ENCODE measurements around the gene CNTN6.

The CNTN6 gene

DNA sequence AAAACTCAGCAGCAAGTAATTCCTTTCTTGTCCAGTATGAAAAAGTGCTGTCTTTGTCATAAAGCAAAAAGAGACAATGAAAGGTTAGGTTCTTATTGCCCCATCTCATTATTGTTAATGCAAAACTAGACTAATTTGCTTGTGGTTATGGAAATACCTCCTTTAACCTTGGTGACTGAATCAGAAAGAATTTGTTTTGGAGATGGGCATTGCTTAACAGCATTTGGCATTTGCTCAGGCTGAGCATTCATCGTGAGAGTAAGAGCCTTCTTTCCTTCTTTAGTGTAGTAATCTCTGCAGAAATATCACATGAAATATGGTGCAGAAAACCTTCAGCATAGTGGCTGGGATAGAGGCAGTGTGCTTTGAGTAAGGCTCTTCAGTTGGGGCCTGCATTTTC lies 103.1 kb downstream of the CNTN6 start:
- TF ChIP-seq, protein P1, sequence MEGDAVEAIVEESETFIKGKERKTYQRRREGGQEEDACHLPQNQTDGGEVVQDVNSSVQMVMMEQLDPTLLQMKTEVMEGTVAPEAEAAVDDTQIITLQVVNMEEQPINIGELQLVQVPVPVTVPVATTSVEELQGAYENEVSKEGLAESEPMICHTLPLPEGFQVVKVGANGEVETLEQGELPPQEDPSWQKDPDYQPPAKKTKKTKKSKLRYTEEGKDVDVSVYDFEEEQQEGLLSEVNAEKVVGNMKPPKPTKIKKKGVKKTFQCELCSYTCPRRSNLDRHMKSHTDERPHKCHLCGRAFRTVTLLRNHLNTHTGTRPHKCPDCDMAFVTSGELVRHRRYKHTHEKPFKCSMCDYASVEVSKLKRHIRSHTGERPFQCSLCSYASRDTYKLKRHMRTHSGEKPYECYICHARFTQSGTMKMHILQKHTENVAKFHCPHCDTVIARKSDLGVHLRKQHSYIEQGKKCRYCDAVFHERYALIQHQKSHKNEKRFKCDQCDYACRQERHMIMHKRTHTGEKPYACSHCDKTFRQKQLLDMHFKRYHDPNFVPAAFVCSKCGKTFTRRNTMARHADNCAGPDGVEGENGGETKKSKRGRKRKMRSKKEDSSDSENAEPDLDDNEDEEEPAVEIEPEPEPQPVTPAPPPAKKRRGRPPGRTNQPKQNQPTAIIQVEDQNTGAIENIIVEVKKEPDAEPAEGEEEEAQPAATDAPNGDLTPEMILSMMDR (IDR thresholded peaks at IDR 0.05; ENCODE audit: low read depth, low read length, poor library complexity, severe bottlenecking) = no peak
- no peak for TF ChIP-seq EZH2phosphoT487 (IDR thresholded peaks at IDR 0.05; ENCODE audit: borderline replicate concordance, low read length)

DNA sequence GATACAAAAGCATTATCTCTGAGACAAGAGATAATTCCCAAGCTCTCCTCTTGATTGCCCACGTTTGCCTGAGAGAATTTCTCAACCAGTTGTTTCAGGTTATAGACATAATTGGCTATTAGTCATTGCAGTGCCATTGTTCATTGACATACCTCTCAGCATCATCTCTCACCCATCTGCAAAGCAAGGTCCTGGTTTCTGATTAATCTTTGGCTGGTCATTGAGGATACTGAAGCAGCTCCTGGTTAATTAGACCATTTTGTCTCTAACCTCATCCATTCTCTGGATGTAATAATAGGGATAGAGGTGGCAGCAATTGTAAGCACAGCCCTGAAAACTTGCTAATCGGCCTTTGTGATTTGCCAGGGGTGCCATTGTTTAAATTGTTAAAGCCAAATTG lies 104.2 kb downstream of the CNTN6 start:
- H3K27ac ChIP-seq (ENCODE audit: low read depth, low read length) = no peak overlapping the region

More for the DNA sequence above, 103.1 kb downstream of the CNTN6 start:
- no peaks in the 10 kb centered on the region for H3K27me3 ChIP-seq (ENCODE audit: control insufficient read depth, low read length)
- H3F3A ChIP-seq (ENCODE audit: control insufficient read depth, insufficient read depth) = no peaks in the 10 kb centered on the region
- H3K79me2 ChIP-seq (ENCODE audit: control insufficient read depth, low read length) = no peaks in the 10 kb centered on the region
- no peaks in the 10 kb centered on the region for H3K4me1 ChIP-seq (ENCODE audit: control insufficient read depth, low read length)
- H3K36me3 ChIP-seq (ENCODE audit: control insufficient read depth, low read length) = no peaks in the 10 kb centered on the region
- H3K27ac ChIP-seq (ENCODE audit: low read depth, low read length) = no peak overlapping the region
- H3K9me2 ChIP-seq (replicated peaks; ENCODE audit: control insufficient read depth, low read length) = no peaks in the 10 kb centered on the region
- H3K4me2 ChIP-seq (ENCODE audit: low read length) = no peak overlapping the region
- H3K4me3 ChIP-seq (ENCODE audit: low read length) = no peak overlapping the region
- no peaks in the 10 kb centered on the region for H4K20me1 ChIP-seq (ENCODE audit: control insufficient read depth, insufficient read depth, low read depth, low read length)
- H3K9me3 ChIP-seq (ENCODE audit: control insufficient read depth, insufficient read depth, low read length) = no peaks in the 10 kb centered on the region

DNA sequence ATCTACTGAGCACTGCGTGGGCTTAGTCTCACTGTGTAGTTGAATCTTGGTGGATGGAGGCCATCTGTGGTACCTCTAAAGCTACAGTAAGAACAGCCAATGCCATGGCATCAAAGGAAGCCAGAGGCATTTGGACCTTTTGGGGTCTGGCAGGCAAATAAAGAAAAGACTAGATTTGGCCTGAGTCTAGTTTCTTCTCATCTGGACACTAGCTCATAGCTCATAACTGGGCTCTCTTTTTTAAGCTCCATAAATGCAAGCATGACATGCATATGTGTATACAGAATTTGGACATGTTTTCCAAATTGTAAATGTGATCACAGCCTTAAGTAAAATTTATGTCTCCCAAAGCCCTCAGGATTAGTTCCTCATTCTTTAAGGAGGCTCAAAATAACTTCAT lies 107.5 kb downstream of the CNTN6 start:
- Histone ChIP-seq H3K27me3 (ENCODE audit: control insufficient read depth, low read length) (no peaks in the 10 kb centered on the region), H3K9me3 (ENCODE audit: control insufficient read depth, insufficient read depth, low read length) (no peaks in the 10 kb centered on the region), H3K4me2 (ENCODE audit: low read length) (no peak overlapping the region), H3K4me3 (ENCODE audit: low read length) (no peak overlapping the region), H3K4me1 (ENCODE audit: control insufficient read depth, low read length) (no peaks in the 10 kb centered on the region), H4K20me1 (ENCODE audit: control insufficient read depth, insufficient read depth, low read depth, low read length) (no peaks in the 10 kb centered on the region), H3K27ac (ENCODE audit: low read depth, low read length) (no peak overlapping the region), H3K36me3 (ENCODE audit: control insufficient read depth, low read length) (no peaks in the 10 kb centered on the region), H3F3A (ENCODE audit: control insufficient read depth, insufficient read depth) (no peaks in the 10 kb centered on the region), H3K79me2 (ENCODE audit: control insufficient read depth, low read length) (no peaks in the 10 kb centered on the region), H3K9me2 (replicated peaks; ENCODE audit: control insufficient read depth, low read length) (no peaks in the 10 kb centered on the region)
- TF ChIP-seq EZH2phosphoT487 (IDR thresholded peaks at IDR 0.05; ENCODE audit: borderline replicate concordance, low read length) = no peak
- TF ChIP-seq, protein P1 (IDR thresholded peaks at IDR 0.05; ENCODE audit: low read depth, low read length, poor library complexity, severe bottlenecking) = no peak

More for the DNA sequence above, 104.2 kb downstream of the CNTN6 start:
- H3K36me3 ChIP-seq (ENCODE audit: control insufficient read depth, low read length) = no peaks in the 10 kb centered on the region
- H3K4me2 ChIP-seq (ENCODE audit: low read length) = no peak overlapping the region
- no peaks in the 10 kb centered on the region for H3K9me2 ChIP-seq (replicated peaks; ENCODE audit: control insufficient read depth, low read length)
- no peaks in the 10 kb centered on the region for H3K4me1 ChIP-seq (ENCODE audit: control insufficient read depth, low read length)
- no peaks in the 10 kb centered on the region for H4K20me1 ChIP-seq (ENCODE audit: control insufficient read depth, insufficient read depth, low read depth, low read length)
- no peak overlapping the region for H3K4me3 ChIP-seq (ENCODE audit: low read length)
- no peaks in the 10 kb centered on the region for H3K27me3 ChIP-seq (ENCODE audit: control insufficient read depth, low read length)
- H3K79me2 ChIP-seq (ENCODE audit: control insufficient read depth, low read length) = no peaks in the 10 kb centered on the region
- no peaks in the 10 kb centered on the region for H3F3A ChIP-seq (ENCODE audit: control insufficient read depth, insufficient read depth)
- H3K9me3 ChIP-seq (ENCODE audit: control insufficient read depth, insufficient read depth, low read length) = no peaks in the 10 kb centered on the region
- no peak for TF ChIP-seq EZH2phosphoT487 (IDR thresholded peaks at IDR 0.05; ENCODE audit: borderline replicate concordance, low read length)
- TF ChIP-seq, protein P1 (IDR thresholded peaks at IDR 0.05; ENCODE audit: low read depth, low read length, poor library complexity, severe bottlenecking) = no peak
